Tibial nerve (tissue), 4 donors: Measurements from ENCODE around the gene KAZN.

Experiments used
- CTCF ChIP-seq, 5 experiments: fragments of 200-600 bp in 3 of 5; fragments of 450-650 bp in 2 of 5; sonication (generic) in 3 of 5; IDR thresholded peaks; one replicate each; pipeline ENCODE4 v1.5.1; 2016 to 2019; ENCODE audit warnings: antibody characterized with exemption in 5 of 5, mild to moderate bottlenecking in 3 of 5, moderate library complexity in 2 of 5
- EP300 ChIP-seq, 2 donors: sonication (generic); formaldehyde crosslinking; IDR thresholded peaks; one replicate each; pipeline ENCODE4 v1.6.1; 2017; ENCODE audit warnings: antibody characterized with exemption in 2 of 2, mild to moderate bottlenecking in 1 of 2
- POLR2A ChIP-seq, 2 donors: fragments of 450-650 bp; IDR thresholded peaks; one replicate each; pipeline ENCODE4 v1.6.1; 2017; ENCODE audit warnings: antibody characterized with exemption in 2 of 2, mild to moderate bottlenecking in 2 of 2, moderate library complexity in 2 of 2

GRCh38 chr1:15056515-15057285 lies 458.2 kb downstream of the KAZN start:
- TF ChIP-seq EP300 (IDR thresholded peaks at IDR 0.05) (no peak), CTCF (IDR thresholded peaks at IDR 0.05) (no peak), POLR2A (IDR thresholded peaks at IDR 0.05) (no peak)
